ENCODE results near the gene DDB1.

DNA sequence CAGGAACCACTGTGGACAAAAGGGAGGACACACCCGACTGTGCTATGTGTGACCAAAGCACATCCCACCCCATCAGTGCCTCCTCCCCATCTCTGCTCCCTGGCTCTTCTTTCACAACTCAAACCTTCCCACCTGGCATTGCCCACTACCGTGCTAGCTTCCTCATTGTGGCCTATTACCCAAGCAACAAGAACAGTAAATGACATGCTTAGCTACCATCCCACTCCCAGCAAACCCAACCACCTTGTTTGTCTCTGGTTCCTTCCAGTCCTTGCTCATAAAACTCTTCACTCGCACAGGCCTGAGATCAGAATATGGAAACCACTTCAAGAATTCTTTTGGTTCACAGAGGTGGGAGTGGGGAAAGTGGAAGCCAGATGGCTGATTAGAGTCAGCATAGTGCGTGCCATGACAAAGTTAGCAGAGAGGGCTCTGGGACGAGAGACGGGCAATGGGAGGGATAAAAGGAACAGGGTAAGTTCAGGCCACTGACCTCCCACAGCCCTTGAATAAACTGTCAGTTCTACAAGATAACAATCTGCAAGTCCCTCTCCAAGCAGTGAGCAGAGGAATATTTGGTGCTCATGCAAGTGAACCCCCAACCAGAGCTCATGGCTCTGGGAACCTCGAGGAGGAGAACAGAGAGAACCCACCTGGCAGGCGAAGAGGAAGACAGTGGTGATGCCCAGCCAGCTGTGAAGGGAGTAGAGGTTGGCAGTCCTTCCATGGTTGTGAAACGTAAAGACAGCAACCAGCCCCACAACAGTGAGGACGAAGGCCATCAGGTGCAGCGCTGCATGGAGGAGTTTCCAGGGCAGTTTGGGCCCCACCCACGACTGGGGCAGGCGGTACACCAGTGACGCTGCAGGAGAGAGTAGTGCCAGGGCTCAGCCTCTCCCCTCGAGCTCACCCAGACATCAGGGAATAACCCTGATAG, 20.5 kb upstream of the DDB1 start:
- TF ChIP-seq, protein P1, sequence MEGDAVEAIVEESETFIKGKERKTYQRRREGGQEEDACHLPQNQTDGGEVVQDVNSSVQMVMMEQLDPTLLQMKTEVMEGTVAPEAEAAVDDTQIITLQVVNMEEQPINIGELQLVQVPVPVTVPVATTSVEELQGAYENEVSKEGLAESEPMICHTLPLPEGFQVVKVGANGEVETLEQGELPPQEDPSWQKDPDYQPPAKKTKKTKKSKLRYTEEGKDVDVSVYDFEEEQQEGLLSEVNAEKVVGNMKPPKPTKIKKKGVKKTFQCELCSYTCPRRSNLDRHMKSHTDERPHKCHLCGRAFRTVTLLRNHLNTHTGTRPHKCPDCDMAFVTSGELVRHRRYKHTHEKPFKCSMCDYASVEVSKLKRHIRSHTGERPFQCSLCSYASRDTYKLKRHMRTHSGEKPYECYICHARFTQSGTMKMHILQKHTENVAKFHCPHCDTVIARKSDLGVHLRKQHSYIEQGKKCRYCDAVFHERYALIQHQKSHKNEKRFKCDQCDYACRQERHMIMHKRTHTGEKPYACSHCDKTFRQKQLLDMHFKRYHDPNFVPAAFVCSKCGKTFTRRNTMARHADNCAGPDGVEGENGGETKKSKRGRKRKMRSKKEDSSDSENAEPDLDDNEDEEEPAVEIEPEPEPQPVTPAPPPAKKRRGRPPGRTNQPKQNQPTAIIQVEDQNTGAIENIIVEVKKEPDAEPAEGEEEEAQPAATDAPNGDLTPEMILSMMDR (IDR thresholded peaks at IDR 0.05; ENCODE audit: low read depth, low read length, poor library complexity, severe bottlenecking) = no peak
- no peak for TF ChIP-seq EZH2phosphoT487 (IDR thresholded peaks at IDR 0.05; ENCODE audit: borderline replicate concordance, low read length)
